Measurements from ENCODE around the gene EPB41L1.
A peak's percentile ranks its signal among the peaks of the same experiment; 100 is the strongest.

Gene EPB41L1

DNA sequence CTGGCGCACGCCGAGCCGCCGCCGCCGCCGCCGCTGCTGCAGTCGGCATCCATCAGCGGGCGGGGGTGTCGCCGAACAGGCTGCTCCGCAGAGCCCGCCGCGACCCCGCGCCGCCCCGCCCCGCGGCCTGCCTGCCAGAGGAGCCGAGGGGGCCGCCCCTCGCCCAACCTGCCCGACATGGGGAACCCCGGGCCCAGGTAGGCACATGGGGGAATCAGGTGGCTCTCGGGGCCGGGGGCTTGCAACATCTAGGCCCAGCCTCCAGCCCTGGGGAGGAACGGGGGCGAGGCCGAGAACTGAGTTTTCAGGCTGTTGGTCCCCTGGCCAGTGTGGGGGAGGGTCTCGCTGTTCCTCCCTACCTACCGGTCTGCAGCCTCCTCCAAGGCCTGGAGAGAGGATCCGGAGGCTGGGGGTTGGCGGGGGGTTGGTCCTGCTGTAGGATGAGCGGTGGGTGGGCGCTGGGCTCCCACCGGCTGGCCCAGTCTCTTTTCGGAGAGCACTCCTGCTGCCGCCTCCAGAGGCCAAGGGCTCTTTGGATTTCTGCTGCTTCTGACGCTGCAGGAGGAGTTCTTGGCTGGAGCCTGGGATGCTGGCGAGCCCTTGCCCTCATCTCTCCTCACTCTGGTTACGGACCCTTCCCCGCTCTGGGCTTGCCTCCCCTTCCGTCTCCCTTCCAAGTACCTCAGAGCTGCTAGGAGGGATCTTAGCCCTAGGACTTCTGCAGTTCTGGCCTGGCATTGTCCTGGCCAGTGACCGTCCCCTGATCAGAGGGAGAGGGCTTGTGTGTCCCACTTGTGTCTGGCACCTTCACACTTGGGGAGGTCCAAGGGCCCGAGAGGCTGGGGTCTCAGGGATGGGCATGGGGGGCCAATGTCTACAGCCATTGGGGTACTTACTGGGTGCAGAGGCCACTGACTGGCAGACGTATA lies at the start of gene EPB41L1:
Gene EPB41L1, plus strand, starts transcription at position 41 of the 929 bp plus-strand sequence. CDS start 19,038 bp downstream, outside the sequence.
- peak; percentile 20 for DNase-seq

DNA sequence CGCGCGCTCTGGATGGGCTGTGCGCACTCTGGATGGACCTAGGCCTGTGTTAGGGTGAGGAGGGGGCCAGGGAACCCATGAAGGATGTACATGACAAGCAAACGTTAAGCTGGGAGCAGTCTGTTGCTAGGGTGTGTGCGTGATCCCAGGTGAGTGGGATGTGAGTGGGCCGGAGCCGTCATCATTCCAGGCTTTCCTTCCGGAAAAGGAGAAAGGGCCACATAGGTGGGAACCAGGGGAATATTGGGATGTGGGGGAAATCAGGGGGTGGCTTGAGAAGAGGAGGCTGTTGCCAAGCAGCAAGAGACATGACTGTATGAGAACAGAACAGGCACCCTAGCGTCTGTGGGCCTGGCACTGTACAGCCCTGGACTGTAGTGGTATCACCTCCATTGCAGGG lies 49.7 kb upstream of the EPB41L1 start:
- DNase-seq, result no peak

- no peak for DNase-seq
Observed at GRCh38 chr20:36105711-36106226, 48.8 kb upstream of the EPB41L1 start.

DNA sequence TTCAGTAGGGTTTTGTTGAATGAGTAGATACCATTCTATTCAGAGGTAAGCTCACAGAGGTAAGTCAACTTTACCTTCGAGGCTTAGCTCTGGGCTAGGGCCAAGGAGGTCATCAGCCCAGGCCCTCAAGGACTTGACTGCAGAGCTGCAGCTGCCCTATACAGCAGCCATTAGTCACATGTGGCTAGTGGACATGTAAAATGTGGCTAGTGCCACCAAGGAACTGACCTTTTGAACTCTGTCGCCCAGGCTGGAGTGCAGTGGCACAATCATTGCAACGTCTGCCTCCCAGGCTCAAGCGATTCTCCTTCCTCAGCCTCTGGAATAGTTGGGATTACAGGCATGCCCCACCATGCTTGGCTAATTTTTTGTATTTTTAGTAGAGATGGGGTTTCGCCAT lies 47.9 kb upstream of the EPB41L1 start:
- no peak for DNase-seq

DNA sequence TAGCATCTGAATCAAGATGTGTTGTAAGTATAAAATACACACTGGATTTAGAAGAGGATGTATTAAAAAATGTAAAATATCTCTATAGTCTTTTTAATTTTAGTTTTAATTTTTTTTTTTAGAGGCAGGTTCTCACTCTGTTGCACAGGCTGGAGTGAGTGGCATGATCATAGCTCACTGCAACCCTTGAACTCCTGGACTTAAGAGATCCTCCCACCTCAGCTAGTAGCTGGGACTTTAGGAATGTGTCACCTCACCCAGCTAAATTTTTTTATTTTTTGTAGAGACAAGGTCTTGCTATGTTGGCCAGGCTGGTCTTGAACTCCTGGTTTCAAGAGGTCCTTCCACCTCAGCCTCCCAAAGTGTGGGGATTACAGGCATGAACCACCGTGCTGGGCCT lies 46.7 kb upstream of the EPB41L1 start:
- no peak for DNase-seq

DNA sequence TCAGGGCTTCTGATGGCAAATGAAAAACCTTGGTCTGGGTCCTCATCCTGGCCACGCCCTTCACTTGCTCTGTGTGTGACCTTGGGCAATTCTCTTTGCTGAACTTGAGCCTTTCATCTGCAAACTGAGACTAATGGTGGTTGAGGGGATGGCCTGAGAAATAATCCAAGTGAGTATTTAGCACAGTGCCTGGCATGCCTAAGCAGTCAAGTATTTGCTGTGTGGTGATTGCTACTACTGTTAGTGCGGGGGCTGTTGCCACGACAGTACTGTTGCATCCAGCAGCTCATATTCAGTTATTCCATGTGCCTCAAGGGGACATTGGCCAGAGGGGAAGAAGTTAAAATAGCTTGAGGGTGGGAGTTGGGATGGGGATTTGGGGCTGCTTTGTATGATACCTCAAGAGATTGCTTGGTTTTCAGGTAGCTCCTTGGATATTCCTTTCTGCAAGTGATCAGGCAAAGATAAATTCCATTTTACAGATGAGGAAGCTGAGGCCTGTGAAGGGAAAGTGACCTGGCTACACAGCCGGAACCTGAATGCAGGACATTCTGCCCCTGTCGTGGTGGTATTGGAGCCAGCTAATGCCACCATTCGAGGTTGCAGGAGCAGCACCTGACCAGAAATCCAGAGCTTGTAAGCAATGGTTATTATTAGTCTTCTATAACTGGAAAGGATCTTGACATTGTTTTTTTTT lies 45.1 kb upstream of the EPB41L1 start:
- DNase-seq, result no peak

- DNase-seq, result no peak
Observed at GRCh38 chr20:36110994-36111393, 43.5 kb upstream of the EPB41L1 start.

DNA sequence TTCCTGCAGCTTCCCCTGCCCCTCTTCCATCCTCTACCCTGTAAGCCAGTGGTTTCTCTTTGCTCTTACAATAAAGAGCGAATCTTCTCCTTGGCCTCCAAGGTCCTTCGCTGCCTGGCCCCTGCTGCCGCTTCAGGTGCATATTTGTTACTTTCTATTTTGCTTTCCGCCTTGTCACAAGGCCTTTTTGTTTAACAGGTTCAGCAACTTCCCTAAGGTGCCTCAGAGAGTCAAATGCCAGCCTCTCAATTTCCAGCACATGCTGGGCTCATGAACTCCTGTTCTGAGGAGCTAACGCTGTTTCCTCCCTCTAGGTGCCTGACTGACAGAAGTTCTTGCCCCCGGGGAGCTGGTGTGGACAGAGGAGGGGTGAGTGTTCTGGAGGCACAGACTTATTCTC lies 42.4 kb upstream of the EPB41L1 start:
- no peak for DNase-seq

GRCh38 chr20:36113036-36113435 lies 41.5 kb upstream of the EPB41L1 start:
- DNase-seq, result no peak

- DNase-seq, result no peak
Observed at GRCh38 chr20:36113566-36114250, 40.8 kb upstream of the EPB41L1 start.

DNA sequence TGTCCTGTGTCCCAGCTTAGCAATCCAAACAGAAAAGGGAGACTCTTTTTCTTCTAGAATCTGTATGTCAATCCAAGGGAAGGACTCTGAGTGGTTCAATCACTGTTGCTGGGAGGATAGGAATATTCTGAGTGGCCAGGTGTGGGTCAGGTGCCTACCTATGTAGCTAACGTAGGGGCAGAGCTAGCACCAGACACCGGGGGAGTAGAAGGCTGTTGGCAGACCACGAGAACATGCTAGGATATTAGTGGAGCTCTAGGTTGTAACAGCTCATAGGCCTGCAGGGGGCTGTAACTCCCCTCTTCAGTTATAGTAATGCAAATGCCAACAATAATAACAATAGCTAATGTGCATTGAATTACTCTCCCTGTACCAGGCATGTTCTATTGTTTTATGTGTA lies 39.8 kb upstream of the EPB41L1 start:
- DNase-seq, result no peak

GRCh38 chr20:36115925-36116324 lies 38.6 kb upstream of the EPB41L1 start:
- no peak for DNase-seq

- DNase-seq, result no peak
Observed at GRCh38 chr20:36116807-36117441, 37.6 kb upstream of the EPB41L1 start.

- DNase-seq, result no peak
Observed at GRCh38 chr20:36117638-36118037, 36.9 kb upstream of the EPB41L1 start.

GRCh38 chr20:36118371-36118770 lies 36.2 kb upstream of the EPB41L1 start:
- no peak for DNase-seq

GRCh38 chr20:36119537-36119936 lies 35.0 kb upstream of the EPB41L1 start:
- DNase-seq, result no peak

- no peak for DNase-seq
Observed at GRCh38 chr20:36120241-36120640, 34.3 kb upstream of the EPB41L1 start.

- DNase-seq, result no peak
Observed at GRCh38 chr20:36120991-36121390, 33.5 kb upstream of the EPB41L1 start.

GRCh38 chr20:36121981-36122930 lies 32.3 kb upstream of the EPB41L1 start:
- no peak for DNase-seq

DNA sequence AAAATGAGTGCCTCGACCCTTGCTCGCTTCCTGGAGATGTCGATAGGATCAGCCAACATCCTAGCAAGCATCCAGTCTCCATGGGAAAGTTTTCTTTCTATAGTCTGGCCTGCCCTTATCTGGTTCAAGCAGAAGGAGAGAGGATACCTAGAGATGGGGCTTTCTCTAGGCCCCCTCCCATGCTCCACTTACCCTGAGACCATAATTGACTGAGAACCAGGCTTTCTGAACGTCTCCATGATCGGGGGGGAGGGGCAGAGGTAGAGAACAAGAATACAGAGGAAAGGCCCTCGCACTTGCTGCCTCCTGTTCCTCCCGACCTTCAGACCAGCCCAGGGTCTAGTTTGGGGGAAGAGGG lies 31.6 kb upstream of the EPB41L1 start:
- no peak for DNase-seq

GRCh38 chr20:36125097-36125496 lies 29.4 kb upstream of the EPB41L1 start:
- no peak for DNase-seq
